GM18499 (cell line): ENCODE data around the gene NCKAP5.

ENCODE experiments used
- ATAC-seq: cut with Tn5 transposase; IDR thresholded peaks from one replicate; pipeline ENCODE4 v1.9.1; 2021; ENCODE audit warnings: moderate number of reproducible peaks; ENCODE audit not compliant: insufficient read depth, unreplicated experiment

The NCKAP5 gene

GRCh38 chr2:133502678-133503077 is 65.6 kb downstream of the NCKAP5 start:
- ATAC-seq = no peak

GRCh38 chr2:133500917-133501316 is 67.3 kb downstream of the NCKAP5 start:
- no peak for ATAC-seq

- ATAC-seq = no peak
These were observed 69.3 kb downstream of the NCKAP5 start for GRCh38 chr2:133498662-133499585.

- no peak for ATAC-seq
These were observed 70.2 kb downstream of the NCKAP5 start for GRCh38 chr2:133497951-133498565.

- no peak for ATAC-seq
These were observed 70.9 kb downstream of the NCKAP5 start for GRCh38 chr2:133497270-133497893.

- ATAC-seq = no peak
These were observed 71.6 kb downstream of the NCKAP5 start for GRCh38 chr2:133496501-133497269.

- ATAC-seq = no peak
These were observed 73.0 kb downstream of the NCKAP5 start for GRCh38 chr2:133495226-133495625.

- ATAC-seq = no peak
These were observed 75.4 kb downstream of the NCKAP5 start for GRCh38 chr2:133492719-133493380.

- no peak for ATAC-seq
These were observed 77.8 kb downstream of the NCKAP5 start for GRCh38 chr2:133490411-133490980.

GRCh38 chr2:133489641-133490410 is 78.4 kb downstream of the NCKAP5 start:
- ATAC-seq = no peak

GRCh38 chr2:133489146-133489545 is 79.1 kb downstream of the NCKAP5 start:
- no peak for ATAC-seq

GRCh38 chr2:133486771-133487191 is 81.5 kb downstream of the NCKAP5 start:
- no peak for ATAC-seq

GRCh38 chr2:133485868-133486267 is 82.4 kb downstream of the NCKAP5 start:
- ATAC-seq = no peak

GRCh38 chr2:133484784-133485183 is 83.5 kb downstream of the NCKAP5 start:
- ATAC-seq = no peak

GRCh38 chr2:133484106-133484505 is 84.2 kb downstream of the NCKAP5 start:
- ATAC-seq = no peak

GRCh38 chr2:133483181-133483580 is 85.1 kb downstream of the NCKAP5 start:
- no peak for ATAC-seq

- ATAC-seq = no peak
These were observed 87.4 kb downstream of the NCKAP5 start for GRCh38 chr2:133480707-133481429.

- no peak for ATAC-seq
These were observed 90.7 kb downstream of the NCKAP5 start for GRCh38 chr2:133477616-133477990.
